ENCODE results near the gene PRKG1.

GRCh38 chr10:51596695-51597094 lies 522.4 kb downstream of the PRKG1 start:
- no peak for TF ChIP-seq POLR2AphosphoS5 (IDR thresholded peaks at IDR 0.05; ENCODE audit: low read depth, low read length)
- TF ChIP-seq FOXP2 (optimal IDR thresholded peaks at IDR 0.05; ENCODE audit: borderline replicate concordance, extremely low read depth, extremely low read length, insufficient read depth): no peak
- no peak for TF ChIP-seq REST (IDR thresholded peaks at IDR 0.05; ENCODE audit: insufficient read depth in 1 of 2, low read depth in 2 of 2, low read length in 2 of 2)
